ENCODE measurements around the gene DAPP1. TPM values are rescaled to one million over a fixed set of nuclear protein-coding genes. Genes with fewer than 3 reads are reported as not detected.

Gene DAPP1
- total RNA-seq, 4 donors from 2014 or later = 1.6 to 6.1 (median 4.2) TPM

- DNase-seq (ENCODE audit: low spot score) = no peak
- no peak for TF ChIP-seq CTCF (IDR thresholded peaks at IDR 0.05)
Measured at GRCh38 chr4:99893029-99893428, 76.4 kb downstream of the DAPP1 start.

GRCh38 chr4:99893839-99894160 is 77.2 kb downstream of the DAPP1 start:
- TF ChIP-seq CTCF (IDR thresholded peaks at IDR 0.05) = no peak
- DNase-seq (ENCODE audit: low spot score) = no peak
- peak; percentile 78 for ATAC-seq (ENCODE audit: low FRiP score)

More at GRCh38 chr4:99893029-99893428, 76.4 kb downstream of the DAPP1 start:
- ATAC-seq (ENCODE audit: low FRiP score) = no peak

DNA sequence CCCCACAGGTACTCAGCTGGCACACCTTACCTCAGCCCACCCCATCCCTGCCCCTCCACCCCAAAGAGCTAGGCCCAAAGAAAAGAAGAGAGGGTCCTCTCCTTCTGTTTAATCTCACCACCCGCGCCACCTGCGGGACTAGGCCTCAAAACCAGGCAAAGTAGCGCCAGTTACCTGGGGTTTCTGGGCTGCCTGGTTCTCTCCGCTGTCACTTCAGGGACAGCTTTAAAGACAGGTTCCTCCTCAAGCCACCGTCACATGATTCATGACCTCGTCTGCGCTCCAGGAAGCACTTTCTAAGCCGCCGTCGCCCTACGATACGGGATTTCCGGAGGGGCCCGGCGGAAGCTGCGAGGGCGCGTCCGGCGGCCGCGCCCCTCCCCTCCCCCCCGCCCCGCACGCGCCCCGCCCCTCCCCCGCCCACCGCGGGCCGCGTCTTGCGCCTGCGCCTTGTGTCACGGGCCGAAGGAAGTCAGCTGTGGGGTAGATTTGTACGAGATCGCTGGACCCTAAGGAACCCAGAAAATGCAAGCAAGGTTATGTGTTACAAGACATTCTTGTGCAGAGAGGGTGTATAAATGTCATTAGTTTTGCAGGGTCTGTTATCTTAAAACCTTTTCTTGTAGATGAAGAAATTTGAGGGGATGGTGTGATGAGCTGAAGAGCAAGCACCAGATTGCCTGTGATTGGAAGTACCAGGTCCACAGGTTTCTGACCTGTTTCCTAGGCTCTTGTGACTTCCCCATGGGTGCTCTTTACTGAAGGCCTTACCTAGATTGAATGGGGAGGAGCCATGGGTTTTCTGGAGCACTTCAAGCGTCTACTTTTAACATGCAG is 77.8 kb downstream of the DAPP1 start, which contains the start of gene LAMTOR3:
Gene LAMTOR3 (minus strand): TSS at position 267 of the 837 bp plus-strand sequence. CDS start 464 bp downstream, outside the sequence.
- DNase-seq (ENCODE audit: low spot score) (peak; percentile 54), ATAC-seq (ENCODE audit: low FRiP score) (peak; percentile 97)
- TF ChIP-seq CTCF (IDR thresholded peaks at IDR 0.05) = no peak

DNA sequence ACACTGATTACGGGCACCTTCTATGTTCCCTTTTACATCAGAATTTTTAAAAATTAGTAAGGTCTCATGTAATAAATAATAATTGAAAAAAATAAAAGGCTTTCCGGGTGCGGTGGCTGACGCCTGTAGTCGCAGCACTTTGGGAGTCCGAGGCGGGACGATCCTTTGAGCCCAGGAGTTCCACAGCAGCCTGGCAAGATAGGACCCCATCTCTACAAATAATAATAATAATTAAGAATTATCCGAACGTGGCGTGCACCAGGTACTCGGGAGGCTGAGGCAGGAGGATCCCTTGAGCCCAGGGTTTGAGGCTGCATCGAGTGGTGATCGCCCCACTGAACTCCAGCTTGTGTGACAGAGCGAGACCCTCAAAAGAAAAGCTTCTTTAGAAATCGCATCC is 78.4 kb downstream of the DAPP1 start:
- DNase-seq (ENCODE audit: low spot score) (no peak), ATAC-seq (ENCODE audit: low FRiP score) (no peak)
- no peak for TF ChIP-seq CTCF (IDR thresholded peaks at IDR 0.05)

DNA sequence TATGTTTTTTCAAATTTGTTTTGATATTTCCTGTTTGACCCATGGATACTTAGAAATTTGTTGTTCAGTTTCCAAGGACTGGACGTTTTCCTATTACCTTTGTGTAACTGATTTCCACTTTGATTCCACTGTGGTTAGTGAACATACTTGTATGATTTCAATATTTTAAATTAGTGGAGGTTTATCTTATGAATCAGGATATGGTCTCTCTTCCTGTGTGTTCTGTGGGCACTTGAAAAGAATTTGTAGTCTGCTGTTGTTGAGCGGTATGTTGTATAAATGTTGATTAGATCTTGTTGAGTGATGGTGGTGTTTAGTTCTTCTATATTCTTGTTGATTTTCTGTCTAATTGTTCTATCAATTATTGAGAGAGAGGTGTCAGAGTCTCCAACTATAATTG is 98.8 kb downstream of the DAPP1 start:
- no peak for DNase-seq (ENCODE audit: low spot score)
- TF ChIP-seq CTCF (IDR thresholded peaks at IDR 0.05) = no peak
- no peak for ATAC-seq (ENCODE audit: low FRiP score)

DNA sequence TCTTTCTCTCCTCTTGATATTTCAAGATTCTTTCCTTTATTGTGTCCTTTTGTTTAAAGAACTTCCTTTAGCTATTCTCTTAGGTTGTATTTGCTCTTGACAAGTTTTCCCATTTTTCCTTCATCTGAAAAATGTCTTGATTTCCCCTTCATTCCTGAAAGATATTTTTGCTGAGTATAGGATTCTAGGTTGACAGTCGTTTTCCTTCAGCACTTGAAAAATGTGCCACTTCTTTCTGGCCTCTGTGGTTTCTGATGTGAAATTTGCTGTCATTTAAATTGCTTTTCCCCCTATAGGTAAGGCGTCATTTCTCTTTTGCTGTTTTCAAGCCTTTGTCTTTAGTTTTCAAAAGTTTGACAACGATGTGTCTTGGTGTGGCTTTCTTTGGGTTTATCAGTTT is 100.9 kb downstream of the DAPP1 start:
- ATAC-seq (ENCODE audit: low FRiP score) (no peak), DNase-seq (ENCODE audit: low spot score) (no peak)
- no peak for TF ChIP-seq CTCF (IDR thresholded peaks at IDR 0.05)

- DNase-seq (ENCODE audit: low spot score) = no peak
- no peak for TF ChIP-seq CTCF (IDR thresholded peaks at IDR 0.05)
- ATAC-seq (ENCODE audit: low FRiP score) = no peak
Measured at GRCh38 chr4:99918656-99919055, 102.0 kb downstream of the DAPP1 start.
